HG02938 (cell line): ENCODE measurements around the gene FOXP1.

Experiments
- ATAC-seq: cut with Tn5 transposase; IDR thresholded peaks from one replicate; pipeline ENCODE4 v1.9.1; 2021; ENCODE audit warnings: mild to moderate bottlenecking, moderate library complexity; ENCODE audit not compliant: unreplicated experiment

The FOXP1 gene

GRCh38 chr3:71166339-71167240, 416.9 kb downstream of the FOXP1 start:
- no peak for ATAC-seq

GRCh38 chr3:71164881-71165280, 418.6 kb downstream of the FOXP1 start:
- no peak for ATAC-seq

GRCh38 chr3:71163198-71163918, 420.2 kb downstream of the FOXP1 start:
- no peak for ATAC-seq

- ATAC-seq = no peak
Observed at GRCh38 chr3:71162221-71162620, 421.3 kb downstream of the FOXP1 start.

GRCh38 chr3:71160785-71161546, 422.6 kb downstream of the FOXP1 start:
- ATAC-seq = no peak

- ATAC-seq = no peak
Observed at GRCh38 chr3:71156062-71156665, 427.4 kb downstream of the FOXP1 start.

GRCh38 chr3:71154846-71155245, 428.7 kb downstream of the FOXP1 start:
- no peak for ATAC-seq

GRCh38 chr3:71153713-71154112, 429.8 kb downstream of the FOXP1 start:
- no peak for ATAC-seq

- no peak for ATAC-seq
Observed at GRCh38 chr3:71152892-71153265, 430.6 kb downstream of the FOXP1 start.

- no peak for ATAC-seq
Observed at GRCh38 chr3:71152039-71152891, 431.3 kb downstream of the FOXP1 start.

- ATAC-seq = peak; percentile 65
Observed at GRCh38 chr3:71149959-71150954, 433.3 kb downstream of the FOXP1 start.

- no peak for ATAC-seq
Observed at GRCh38 chr3:71148455-71149060, 435.0 kb downstream of the FOXP1 start.

- ATAC-seq = no peak
Observed at GRCh38 chr3:71146673-71147072, 436.9 kb downstream of the FOXP1 start.

GRCh38 chr3:71145954-71146353, 437.6 kb downstream of the FOXP1 start:
- no peak for ATAC-seq

GRCh38 chr3:71144525-71145253, 438.8 kb downstream of the FOXP1 start:
- ATAC-seq = no peak

GRCh38 chr3:71143493-71143892, 440.0 kb downstream of the FOXP1 start:
- ATAC-seq = no peak

GRCh38 chr3:71142441-71143161, 440.9 kb downstream of the FOXP1 start:
- ATAC-seq = no peak
